NB4 (cell line): ENCODE measurements around the gene ARHGAP30.

Experiments
- CTCF ChIP-seq: IDR thresholded peaks from one replicate; pipeline ENCODE4 v1.5.1; 2012; ENCODE audit warnings: low read depth, low read length
- MAX ChIP-seq: IDR thresholded peaks from 2 replicates; pipeline ENCODE4 v1.6.1; 2011; ENCODE audit warnings: low read depth, low read length
- POLR2A ChIP-seq: IDR thresholded peaks from 2 replicates; pipeline ENCODE4 v1.6.1; 2011; ENCODE audit warnings: mild to moderate bottlenecking; ENCODE audit not compliant: insufficient read length; ENCODE audit errors: extremely low read depth

GRCh38 chr1:161070761-161071160 lies 1.1 kb upstream of the ARHGAP30 start:
- TF ChIP-seq CTCF (no peak), MAX (no peak), POLR2A (no peak)
